Right lobe of liver (tissue), 4 donors: ENCODE measurements around the gene ARHGEF10L.

Experiments
- CTCF ChIP-seq, 4 donors: fragments of 200-600 bp in 3 of 4; fragments of 450-650 bp in 1 of 4; IDR thresholded peaks; one replicate each; pipeline versions ENCODE4 v1.5.1 to v1.8.0; 2016 to 2022; ENCODE audit warnings: antibody characterized with exemption in 4 of 4, mild to moderate bottlenecking in 2 of 4
- POLR2A ChIP-seq: fragments of 450-650 bp; IDR thresholded peaks from one replicate; pipeline ENCODE4 v1.6.1; 2017; ENCODE audit warnings: antibody characterized with exemption, mild to moderate bottlenecking
- donor health status: DM: no; HTN: no; CAD: no.
- donor health status: DM: no; HTN: no; CAD: no.
- donor health status: DM: no; HTN: yes; CAD: no.

DNA sequence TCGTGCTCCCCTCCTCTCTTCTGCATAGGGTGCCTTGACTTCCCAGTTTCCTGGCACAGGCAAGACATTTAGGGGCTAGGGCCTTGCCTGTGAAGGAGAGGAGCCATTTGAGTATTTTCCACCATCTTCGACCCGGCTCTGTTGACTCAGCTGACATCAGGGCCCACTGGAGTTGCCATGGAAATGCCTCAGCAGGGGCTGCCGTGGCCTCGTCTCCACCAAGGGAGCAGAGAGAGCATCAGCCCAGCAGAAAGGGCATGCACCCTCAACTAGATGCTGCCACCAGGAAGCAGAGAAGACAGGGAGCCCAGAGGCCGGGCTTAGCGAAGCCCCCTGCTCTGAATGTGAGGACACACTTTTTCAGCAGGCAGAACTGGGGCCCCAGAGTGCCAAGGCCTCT lies 113.8 kb downstream of the ARHGEF10L start:
- TF ChIP-seq CTCF (IDR thresholded peaks at IDR 0.05) = no peak
- no peak for TF ChIP-seq POLR2A
